Endothelial cell of umbilical vein (primary cell): ENCODE results near the gene TMEM125. TPM values are rescaled to one million over a fixed set of nuclear protein-coding genes. Genes with fewer than 3 reads are reported as not detected.

ENCODE experiments used
- BruUV-seq: library from RNA; stranded (reverse); fragments of 400-500 nt; replicated peaks from 2 replicates; lab custom pipeline; 2021; lab: Mats Ljungman, UMichigan
- CTCF ChIA-PET: fragments of 300-600, 350-600 bp; sonication (Branson Sonifier 250); formaldehyde crosslinking; loops from one replicate; lab custom pipeline; 2021; ENCODE audit warnings: antibody characterized with exemption, inconsistent platforms; lab: Charles Lee
- POLR2A ChIA-PET: fragments of 300-600, 350-600 bp; sonication (Branson Sonifier 250); formaldehyde crosslinking; loops from one replicate; lab custom pipeline; 2021; ENCODE audit warnings: antibody characterized with exemption, inconsistent platforms; lab: Charles Lee
- DNase-seq: peaks from one replicate; pipeline ENCODE4 v3.0.0-alpha.2; 2011; ENCODE audit warnings: low read depth, low spot score
- FAIRE-seq: peaks from 2 replicates; lab custom pipeline; 2011; peaks lifted over from hg19 to GRCh38; lab: Jason Lieb, UNC
- H2AFZ ChIP-seq: 2 replicates; pipeline ENCODE4 v1.6.0; 2012; ENCODE audit warnings: low read depth, low read length, control low read depth, inconsistent platforms
- H3K27ac ChIP-seq: 2 replicates; pipeline ENCODE4 v1.5.1; 2011; ENCODE audit warnings: low read depth, mild to moderate bottlenecking, control low read depth, low read length, moderate library complexity; ENCODE audit not compliant: insufficient read depth
- H3K27me3 ChIP-seq, 2 experiments: 2 replicates each; pipeline versions ENCODE4 v1.6.0 to v1.6.1; 2011; ENCODE audit warnings: low read length in 2 of 2, mixed read lengths in 1 of 2; ENCODE audit not compliant: control insufficient read depth in 2 of 2, insufficient read depth in 2 of 2
- H3K36me3 ChIP-seq, 2 experiments: 2 replicates in 1 of 2; 3 replicates in 1 of 2; pipeline ENCODE4 v1.5.1; 2011; ENCODE audit warnings: low read length in 2 of 2, mild to moderate bottlenecking in 1 of 2, moderate library complexity in 1 of 2; ENCODE audit not compliant: control insufficient read depth in 2 of 2, insufficient read depth in 2 of 2; ENCODE audit errors: extremely low read depth in 1 of 2
- H3K4me1 ChIP-seq: 3 replicates; pipeline ENCODE4 v1.5.1; 2011; ENCODE audit warnings: mild to moderate bottlenecking, low read length; ENCODE audit not compliant: control insufficient read depth, insufficient read depth; ENCODE audit errors: extremely low read depth
- H3K4me2 ChIP-seq: 2 replicates; pipeline ENCODE4 v1.6.1; 2011; ENCODE audit warnings: low read length, control low read depth, mixed read lengths; ENCODE audit not compliant: insufficient read depth
- H3K4me3 ChIP-seq, 3 experiments: fragments of 200-600 bp in 1 of 3; sonication (generic), shearing (Covaris generic) in 1 of 3; replicated peaks in 1 of 3; 2 replicates each; pipeline ENCODE4 v1.5.1; 2011 to 2016; ENCODE audit warnings: control low read depth in 3 of 3, low read length in 3 of 3, mild to moderate bottlenecking in 2 of 3, inconsistent platforms in 1 of 3, low read depth in 1 of 3, moderate library complexity in 1 of 3; ENCODE audit not compliant: insufficient read depth in 1 of 3
- H3K79me2 ChIP-seq: 2 replicates; pipeline ENCODE4 v1.6.0; 2012; ENCODE audit warnings: low read length, inconsistent platforms; ENCODE audit not compliant: control insufficient read depth, insufficient read depth
- H3K9ac ChIP-seq: replicated peaks from 2 replicates; pipeline ENCODE3; 2011; ENCODE audit warnings: low read length, control low read depth; ENCODE audit not compliant: insufficient read depth; ENCODE audit errors: extremely low read depth
- H3K9me1 ChIP-seq: replicated peaks from 3 replicates; pipeline ENCODE4 v1.6.0; 2011; ENCODE audit warnings: mild to moderate bottlenecking, low read length; ENCODE audit not compliant: control insufficient read depth, insufficient read depth; ENCODE audit errors: extremely low read depth
- H3K9me3 ChIP-seq: replicated peaks from 2 replicates; pipeline ENCODE4 v1.5.1; 2012; ENCODE audit warnings: low read length, inconsistent platforms; ENCODE audit not compliant: control insufficient read depth, insufficient read depth
- H4K20me1 ChIP-seq: replicated peaks from 2 replicates; pipeline ENCODE3; 2011; ENCODE audit warnings: mild to moderate bottlenecking, low read length; ENCODE audit not compliant: control insufficient read depth, insufficient read depth; ENCODE audit errors: extremely low read depth
- JUN ChIP-seq: IDR thresholded peaks from 2 replicates; pipeline ENCODE4 v1.6.1; 2011; ENCODE audit warnings: borderline replicate concordance, low read depth; ENCODE audit not compliant: insufficient read length, insufficient read depth
- MYC ChIP-seq: IDR thresholded peaks from one replicate; pipeline ENCODE4 v1.6.1; 2011; ENCODE audit warnings: mild to moderate bottlenecking, low read depth, low read length
- POLR2AphosphoS5 ChIP-seq: IDR thresholded peaks from 2 replicates; pipeline ENCODE4 v1.6.1; 2012; ENCODE audit warnings: low read depth, mild to moderate bottlenecking, control low read depth, low read length, moderate library complexity; ENCODE audit not compliant: insufficient read depth
- dilution Hi-C: fragments of 300-500 bp; cut with MboI; formaldehyde crosslinking; loops from one replicate; pipeline ENCODE4 v1.15.0; 2019; ENCODE audit warnings: low sequenced_read_pairs; ENCODE audit not compliant: extremely low pct_ligation_motif_present
- intact Hi-C: fragments of 100-400 bp; cut with micrococcal nuclease; formaldehyde crosslinking; loops from one replicate; pipeline ENCODE4 v1.10.0; 2022
- polyA plus RNA-seq, 4 experiments: library from polyadenylated mRNA; depleted of rRNA in 3 of 4; stranded (reverse) in 3 of 4; unstranded in 1 of 4; fragments of >200 nt; gene quantifications; 2 replicates each; pipeline versions ENCODE4 v1.2.1 to v1.2.3, GENCODE V29; 2011 to 2012; ENCODE audit warnings: missing spikeins in 1 of 4
- total RNA-seq: library from RNA; stranded (reverse); gene quantifications from 2 replicates; pipeline ENCODE4 v1.2.3, GENCODE V29; 2021
- TF ChIP-seq, protein P1 (sequence below), 2 donors: IDR thresholded peaks; 1 replicate in 1 of 2; 2 replicates in 1 of 2; pipeline ENCODE4 v1.5.1; 2011; ENCODE audit warnings: low read length in 2 of 2, mild to moderate bottlenecking in 2 of 2, moderate library complexity in 2 of 2, control low read depth in 1 of 2, inconsistent platforms in 1 of 2, low read depth in 1 of 2; ENCODE audit not compliant: insufficient read depth in 1 of 2; ENCODE audit errors: extremely low read depth in 1 of 2

The TMEM125 gene
- total and polyA plus RNA-seq, 2 donors (not counting 3 experiments of a cell fraction or from before 2014, with no cell fraction given) = 0.17 TPM; not detected in 1

DNA sequence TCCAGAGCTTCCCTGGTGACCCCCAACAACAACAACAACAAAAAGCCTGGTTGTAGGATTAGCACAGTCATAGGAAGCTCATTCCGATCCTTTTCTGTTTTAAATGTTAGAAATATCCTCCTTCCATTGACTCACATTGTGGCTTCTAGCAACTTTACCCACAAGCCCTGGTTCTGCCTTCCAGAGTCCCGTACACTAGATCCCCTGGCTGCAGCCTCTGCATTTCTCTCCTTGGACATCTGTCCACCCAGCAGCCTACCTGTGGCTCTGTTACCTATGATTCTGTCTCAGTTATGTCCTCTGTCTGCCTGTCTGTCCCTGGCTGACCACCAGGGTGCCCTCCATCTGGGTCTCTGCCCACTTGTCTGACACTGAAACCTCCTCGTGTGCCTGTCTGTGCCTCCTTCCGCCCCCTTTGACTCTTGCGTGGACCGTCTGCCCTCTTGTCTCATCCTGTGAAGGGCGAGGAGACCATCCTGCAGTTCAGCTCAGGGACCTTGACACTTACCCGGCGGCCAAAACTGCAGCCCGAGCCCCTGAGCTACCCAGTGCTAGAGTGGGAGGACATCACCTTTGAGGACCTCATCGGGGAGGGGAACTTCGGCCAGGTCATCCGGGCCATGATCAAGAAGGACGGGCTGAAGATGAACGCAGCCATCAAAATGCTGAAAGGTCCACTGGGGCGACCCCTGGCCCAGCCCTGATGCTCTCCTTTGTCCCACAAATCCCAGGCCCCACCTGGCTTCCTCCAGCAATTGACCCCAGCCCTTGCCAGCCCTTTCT, 47.1 kb downstream of the TMEM125 start:
- dilution Hi-C loops = no loop called here

More for the DNA sequence above, 47.1 kb downstream of the TMEM125 start:
- H3K4me3 ChIP-seq = no peak overlapping the region
- H3K9me3 ChIP-seq = no peaks in the 10 kb centered on the region
- no peak for DNase-seq
- H3K4me2 ChIP-seq = no peak overlapping the region
- H3K9me1 ChIP-seq = no peaks in the 10 kb centered on the region
- intact Hi-C loops = no loop called here
- no peaks in the 10 kb centered on the region for H3K27me3 ChIP-seq
- no peak overlapping the region for H3K27ac ChIP-seq
- H3K4me1 ChIP-seq = no peaks in the 10 kb centered on the region
- POLR2A ChIA-PET = interaction anchor here (0.8 kb wide), 1 partner anchor 13 kb away, joined by 5 read pairs; no protein-coding TSS in a partner anchor
- TF ChIP-seq MYC = no peak
- TF ChIP-seq POLR2AphosphoS5 = no peak
- TF ChIP-seq JUN = no peak
- TF ChIP-seq, protein P1, sequence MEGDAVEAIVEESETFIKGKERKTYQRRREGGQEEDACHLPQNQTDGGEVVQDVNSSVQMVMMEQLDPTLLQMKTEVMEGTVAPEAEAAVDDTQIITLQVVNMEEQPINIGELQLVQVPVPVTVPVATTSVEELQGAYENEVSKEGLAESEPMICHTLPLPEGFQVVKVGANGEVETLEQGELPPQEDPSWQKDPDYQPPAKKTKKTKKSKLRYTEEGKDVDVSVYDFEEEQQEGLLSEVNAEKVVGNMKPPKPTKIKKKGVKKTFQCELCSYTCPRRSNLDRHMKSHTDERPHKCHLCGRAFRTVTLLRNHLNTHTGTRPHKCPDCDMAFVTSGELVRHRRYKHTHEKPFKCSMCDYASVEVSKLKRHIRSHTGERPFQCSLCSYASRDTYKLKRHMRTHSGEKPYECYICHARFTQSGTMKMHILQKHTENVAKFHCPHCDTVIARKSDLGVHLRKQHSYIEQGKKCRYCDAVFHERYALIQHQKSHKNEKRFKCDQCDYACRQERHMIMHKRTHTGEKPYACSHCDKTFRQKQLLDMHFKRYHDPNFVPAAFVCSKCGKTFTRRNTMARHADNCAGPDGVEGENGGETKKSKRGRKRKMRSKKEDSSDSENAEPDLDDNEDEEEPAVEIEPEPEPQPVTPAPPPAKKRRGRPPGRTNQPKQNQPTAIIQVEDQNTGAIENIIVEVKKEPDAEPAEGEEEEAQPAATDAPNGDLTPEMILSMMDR (IDR thresholded peaks at IDR 0.05; ENCODE audit: extremely low read depth in 1 of 2, insufficient read depth in 1 of 2, low read depth in 1 of 2, low read length in 2 of 2) = peak; percentile 24 to 26
- TSS peak; percentile 8 for BruUV-seq
- H3K9ac ChIP-seq = no peak overlapping the region
- no peaks in the 10 kb centered on the region for H4K20me1 ChIP-seq
- no peaks in the 10 kb centered on the region for H3K79me2 ChIP-seq
- H2AFZ ChIP-seq = no peak overlapping the region
- peaks cover 49 to 86% of the 10 kb centered on the region in 2 experiments for H3K36me3 ChIP-seq
- CTCF ChIA-PET = interaction anchor here (0.6 to 3.1 kb wide), 6 partner anchors 13 to 97 kb away, joined by 3 to 12 read pairs (median 6); partner anchors contain the start of gene CDC20
- FAIRE-seq = no peak
